H1 (cell line): ENCODE measurements around the gene ADRA2A. TPM values are rescaled to one million over a fixed set of nuclear protein-coding genes. Genes with fewer than 3 reads are reported as not detected.

Experiments
- CTCF ChIA-PET: fragments of 300-600 bp; sonication (Branson Sonifier 250); formaldehyde crosslinking; loops from one replicate; lab custom pipeline; 2021; ENCODE audit not compliant: partially characterized antibody; lab: Charles Lee
- POLR2A ChIA-PET: fragments of 300-600 bp; sonication (Branson Sonifier 250); formaldehyde crosslinking; loops from one replicate; lab custom pipeline; 2021; ENCODE audit warnings: inconsistent platforms; ENCODE audit not compliant: partially characterized antibody; lab: Charles Lee
- DNase-seq, 2 experiments: peaks; one replicate each; pipeline versions ENCODE4 v3.0.0 to v3.0.0-alpha.2; 2010 to 2022; ENCODE audit warnings: low spot score in 2 of 2, low read depth in 1 of 2, mixed read lengths in 1 of 2
- FAIRE-seq: peaks from 2 replicates; lab custom pipeline; 2011; peaks lifted over from hg19 to GRCh38; lab: Jason Lieb, UNC
- H2AFZ ChIP-seq: 2 replicates; pipeline ENCODE4 v1.8.1; 2012; ENCODE audit warnings: low read length, inconsistent platforms
- H2AK5ac ChIP-seq: 2 replicates; pipeline ENCODE4 v1.6.1; 2013; ENCODE audit warnings: low read depth, low read length
- H2BK120ac ChIP-seq: replicated peaks from 2 replicates; pipeline ENCODE3; 2013; ENCODE audit warnings: low read depth, low read length, inconsistent platforms
- H2BK12ac ChIP-seq: 2 replicates; pipeline ENCODE4 v1.6.1; 2013; ENCODE audit warnings: low read depth, low read length
- H2BK15ac ChIP-seq: 2 replicates; pipeline ENCODE4 v1.6.1; 2013; ENCODE audit warnings: low read length
- H2BK20ac ChIP-seq: 2 replicates; pipeline ENCODE4 v1.6.1; 2013; ENCODE audit warnings: low read length
- H2BK5ac ChIP-seq: 2 replicates; pipeline ENCODE4 v1.6.1; 2013; ENCODE audit warnings: low read depth, low read length
- H3K14ac ChIP-seq: 2 replicates; pipeline ENCODE4 v1.6.1; 2013; ENCODE audit warnings: inconsistent platforms; ENCODE audit not compliant: insufficient read length
- H3K18ac ChIP-seq: 2 replicates; pipeline ENCODE4 v1.6.1; 2013; ENCODE audit warnings: low read length; ENCODE audit errors: extremely low read depth
- H3K23ac ChIP-seq: 2 replicates; pipeline ENCODE4 v1.6.1; 2013; ENCODE audit warnings: inconsistent platforms; ENCODE audit not compliant: insufficient read length
- H3K23me2 ChIP-seq: 2 replicates; pipeline ENCODE4 v1.6.1; 2013; ENCODE audit warnings: low read depth, low read length
- H3K27ac ChIP-seq: 2 replicates; pipeline ENCODE4 v1.6.1; 2011; ENCODE audit warnings: low read depth, low read length, inconsistent platforms
- H3K27me3 ChIP-seq, 4 experiments: replicated peaks in 1 of 4; 1 replicate in 1 of 4; 2 replicates in 3 of 4; pipeline versions ENCODE4 v1.6.1 to v1.8.1; 2011 to 2013; ENCODE audit warnings: low read length in 3 of 4, mild to moderate bottlenecking in 3 of 4, inconsistent platforms in 2 of 4, mixed read lengths in 2 of 4, moderate library complexity in 1 of 4; ENCODE audit not compliant: control insufficient read depth in 3 of 4, insufficient read depth in 3 of 4; ENCODE audit errors: extremely low read depth in 1 of 4
- H3K36me3 ChIP-seq, 4 experiments: 2 replicates each; pipeline versions ENCODE4 v1.6.1 to v1.8.1; 2011 to 2013; ENCODE audit warnings: mild to moderate bottlenecking in 4 of 4, low read length in 3 of 4, moderate library complexity in 2 of 4, control low read depth in 1 of 4, inconsistent platforms in 1 of 4; ENCODE audit not compliant: insufficient read depth in 4 of 4, control insufficient read depth in 2 of 4
- H3K4ac ChIP-seq: replicated peaks from 2 replicates; pipeline ENCODE3; 2013; ENCODE audit warnings: low read length, low read depth, mixed read lengths, inconsistent platforms; ENCODE audit not compliant: insufficient read length
- H3K4me1 ChIP-seq, 4 experiments: replicated peaks in 1 of 4; 1 replicate in 1 of 4; 2 replicates in 3 of 4; pipeline versions ENCODE4 v1.6.1 to v1.8.1; 2011 to 2013; ENCODE audit warnings: low read length in 3 of 4, inconsistent platforms in 2 of 4, mixed read lengths in 1 of 4; ENCODE audit not compliant: insufficient read depth in 4 of 4, control insufficient read depth in 3 of 4
- H3K4me2 ChIP-seq, 2 experiments: 2 replicates each; pipeline versions ENCODE4 v1.6.1 to v1.8.1; 2011 to 2013; ENCODE audit warnings: low read depth in 2 of 2, low read length in 2 of 2, control low read depth in 1 of 2, inconsistent platforms in 1 of 2, mild to moderate bottlenecking in 1 of 2; ENCODE audit not compliant: insufficient read depth in 1 of 2
- H3K4me3 ChIP-seq, 4 experiments: fragments of 200-600, 300-600 bp in 1 of 4; sonication (generic), shearing (Covaris generic), sonication (Bioruptor Twin) in 1 of 4; 2 replicates each; pipeline versions ENCODE4 v1.5.1 to v1.8.1; 2011 to 2016; ENCODE audit warnings: low read length in 4 of 4, low read depth in 3 of 4, control low read depth in 2 of 4, inconsistent platforms in 2 of 4, mild to moderate bottlenecking in 2 of 4, mixed read lengths in 1 of 4, moderate library complexity in 1 of 4; ENCODE audit not compliant: insufficient read depth in 2 of 4; ENCODE audit errors: extremely low read depth in 1 of 4
- H3K56ac ChIP-seq: replicated peaks from 2 replicates; pipeline ENCODE3; 2013; ENCODE audit warnings: low read depth, mild to moderate bottlenecking, mixed read lengths, low read length, inconsistent platforms; ENCODE audit not compliant: insufficient read length
- H3K79me1 ChIP-seq: 2 replicates; pipeline ENCODE4 v1.6.1; 2013; ENCODE audit warnings: low read depth, low read length, control low read depth
- H3K79me2 ChIP-seq, 2 experiments: 2 replicates each; pipeline versions ENCODE4 v1.6.1 to v1.8.1; 2012 to 2013; ENCODE audit warnings: low read length in 2 of 2, mild to moderate bottlenecking in 2 of 2, inconsistent platforms in 1 of 2; ENCODE audit not compliant: insufficient read depth in 2 of 2, control insufficient read depth in 1 of 2
- H3K9ac ChIP-seq, 4 experiments: replicated peaks in 1 of 4; 1 replicate in 1 of 4; 2 replicates in 3 of 4; pipeline versions ENCODE4 v1.6.1 to v1.8.1; 2011 to 2013; ENCODE audit warnings: low read depth in 3 of 4, low read length in 3 of 4, control low read depth in 2 of 4, mild to moderate bottlenecking in 2 of 4, moderate library complexity in 2 of 4, inconsistent platforms in 1 of 4; ENCODE audit errors: extremely low read depth in 1 of 4
- H3K9me3 ChIP-seq, 2 experiments: 2 replicates each; pipeline versions ENCODE4 v1.6.1 to v1.8.1; 2012 to 2013; ENCODE audit warnings: mild to moderate bottlenecking in 2 of 2, moderate library complexity in 2 of 2, control low read depth in 1 of 2, inconsistent platforms in 1 of 2, low read depth in 1 of 2, low read length in 1 of 2, mixed read lengths in 1 of 2; ENCODE audit not compliant: insufficient read depth in 2 of 2
- H4K20me1 ChIP-seq, 2 experiments: replicated peaks in 1 of 2; 2 replicates each; pipeline versions ENCODE3 to v1.8.1; 2011 to 2013; ENCODE audit warnings: inconsistent platforms in 2 of 2, low read length in 2 of 2, mild to moderate bottlenecking in 1 of 2; ENCODE audit not compliant: insufficient read depth in 2 of 2, control insufficient read depth in 1 of 2
- H4K5ac ChIP-seq: 2 replicates; pipeline ENCODE4 v1.6.1; 2013; ENCODE audit warnings: low read length, low read depth, mixed read lengths, inconsistent platforms; ENCODE audit not compliant: insufficient read length
- H4K8ac ChIP-seq: 2 replicates; pipeline ENCODE4 v1.8.0; 2013; ENCODE audit warnings: mild to moderate bottlenecking, moderate library complexity, low read length, inconsistent platforms; ENCODE audit not compliant: insufficient read depth; ENCODE audit errors: extremely low read depth
- H4K91ac ChIP-seq: replicated peaks from 2 replicates; pipeline ENCODE3; 2013; ENCODE audit warnings: low read length, mixed read lengths, inconsistent platforms; ENCODE audit not compliant: insufficient read length
- CBX8 ChIP-seq: fragments of 300-800, 300-1000 bp; sonication (generic); IDR thresholded peaks from 2 replicates; pipeline ENCODE4 v1.7.1; 2016; ENCODE audit warnings: low read depth, low read length, borderline replicate concordance
- PHF8 ChIP-seq: fragments of 200-600 bp; sonication (generic); conservative IDR thresholded peaks from 2 replicates; pipeline ENCODE4 v1.7.1; 2012; ENCODE audit warnings: low read depth, mild to moderate bottlenecking, inconsistent platforms, low read length, moderate library complexity
- WGBS, 2 experiments: shearing (Covaris generic) in 1 of 2; methylation state at CpG; one replicate each; pipeline versions ENCODE4 v1.1.6 to v1.1.7; 2013 to 2015; ENCODE audit warnings: low lambda C conversion rate in 2 of 2, mixed read lengths in 2 of 2, inconsistent platforms in 1 of 2, low coverage in 1 of 2, missing lambda C conversion rate in 1 of 2; ENCODE audit not compliant: insufficient replicate concordance in 2 of 2, insufficient coverage in 1 of 2, insufficient read length in 1 of 2; ENCODE audit errors: extremely low coverage in 1 of 2, missing lambda C conversion rate in 1 of 2; 5-methylcytosine and 5-hydroxymethylcytosine counted together
- polyA plus RNA-seq, 7 experiments: library from polyadenylated mRNA; depleted of rRNA in 3 of 7; stranded (reverse) in 5 of 7; unstranded in 2 of 7; fragments of >200 nt in 5 of 7; fragments of 200-250 nt in 2 of 7; gene quantifications; 1 replicate in 5 of 7; 2 replicates in 1 of 7; 4 replicates in 1 of 7; pipeline versions ENCODE4 v1.2.1 to v1.2.3, GENCODE V29; 2011 to 2013; ENCODE audit warnings: missing spikeins in 2 of 7, mixed read lengths in 2 of 7
- total RNA-seq: library from RNA; stranded (reverse); fragmentation: NEBNext Ultra II Directional; extraction: Animal tissue kit (Norgen Biotek cat#: 25700); gene quantifications from 2 replicates; pipeline ENCODE4 v1.2.1, GENCODE V29; 2021

Gene ADRA2A
- total and polyA plus RNA-seq, 2 of the 8 experiments (the other 6 are each of a cell fraction or from before 2014, with no cell fraction given): 5.9 to 6.2 TPM

GRCh38 chr10:111077479-111077784 is 603 bp downstream of the ADRA2A start:
- DNase-seq: no peak
- H2BK12ac ChIP-seq: no peak overlapping the region
- peaks cover under 1 to 11% (median 6%) of the 10 kb centered on the region in 4 experiments for H3K4me1 ChIP-seq
- peak overlapping the region; percentile 44 to 75 (median 70) for H3K4me3 ChIP-seq
- 0 out of 7 replicates have a peak overlapping the region, but pooled peaks of 1 of the 4 experiments have one; percentile 16 for H3K9ac ChIP-seq
- no peak overlapping the region for H4K91ac ChIP-seq
- no peak overlapping the region for H3K27ac ChIP-seq
- H3K18ac ChIP-seq: no peak overlapping the region
- no peak overlapping the region for H4K5ac ChIP-seq
- H3K56ac ChIP-seq: no peak overlapping the region
- no peaks in the 10 kb centered on the region for H3K79me2 ChIP-seq
- peaks cover 0 to 2% of the 10 kb centered on the region in 2 experiments for H4K20me1 ChIP-seq
- no peak overlapping the region for H3K4ac ChIP-seq
- peaks cover 0 to 14% of the 10 kb centered on the region in 2 experiments; a peak in 1 of 4 replicates for H3K9me3 ChIP-seq
- H3K27me3 ChIP-seq: peaks cover 12 to 27% (median 24%) of the 10 kb centered on the region in 4 experiments
- peaks cover 0 to 13% (median 0%) of the 10 kb centered on the region in 4 experiments; a peak in 1 of 8 replicates for H3K36me3 ChIP-seq
- no peaks in the 10 kb centered on the region; the same call in 1 of the 2 replicates for H3K23me2 ChIP-seq
- ChIA-PET POLR2A (interaction anchor here (0.8 to 0.9 kb wide), 2 partner anchors 10 to 53 kb away, joined by 3 to 6 read pairs; no protein-coding TSS in a partner anchor), CTCF (interaction anchor here (0.6 to 6.8 kb wide), 26 partner anchors 8 to 575 kb away, joined by 3 to 83 read pairs (median 6); no protein-coding TSS in a partner anchor)
- FAIRE-seq: no peak
- no peak overlapping the region for H2AFZ ChIP-seq
- H3K4me2 ChIP-seq: peak overlapping the region; percentile 48 to 88
- no peak overlapping the region for H2AK5ac ChIP-seq
- no peaks in the 10 kb centered on the region for H3K79me1 ChIP-seq
- H3K23ac ChIP-seq: no peak overlapping the region
- TF ChIP-seq PHF8 (0 out of 2 replicates have a peak, but pooled peaks have one; percentile 3), CBX8 (no peak)
- TF ChIP-seq, all 59 proteins: peak for 1
- Histone ChIP-seq H4K8ac (no peak overlapping the region), H2BK20ac (no peak overlapping the region), H2BK120ac (no peak overlapping the region), H3K14ac (no peak overlapping the region), H2BK5ac (no peak overlapping the region), H2BK15ac (no peak overlapping the region)
- 17% methylated on average over 11 of the region's 15 CpGs; no CpG with 5 or more reads in 1 of the 2 experiments for WGBS, 2 experiments
